Astrocyte of the cerebellum (primary cell): ENCODE results near the gene RNF144A.

Experiments used
- DNase-seq: peaks from one replicate; pipeline ENCODE4 v3.0.0-alpha.2; 2011; ENCODE audit warnings: low read depth
- H3K4me3 ChIP-seq: 2 replicates; pipeline ENCODE4 v1.5.1; 2011; ENCODE audit warnings: mild to moderate bottlenecking, low read depth, low read length, moderate library complexity
- in situ Hi-C: cut with HindIII; loops from 2 replicates; pipeline ENCODE4 v1.10.0; 2017; ENCODE audit warnings: low sequenced_read_pairs
- TF ChIP-seq, protein P1 (sequence below): IDR thresholded peaks from 2 replicates; pipeline ENCODE4 v1.5.1; 2012; ENCODE audit warnings: low read length, low read depth, moderate library complexity, mild to moderate bottlenecking; ENCODE audit errors: missing control alignments

Gene RNF144A

GRCh38 chr2:6966446-6966940, 49.3 kb downstream of the RNF144A start:
- TF ChIP-seq, protein P1, sequence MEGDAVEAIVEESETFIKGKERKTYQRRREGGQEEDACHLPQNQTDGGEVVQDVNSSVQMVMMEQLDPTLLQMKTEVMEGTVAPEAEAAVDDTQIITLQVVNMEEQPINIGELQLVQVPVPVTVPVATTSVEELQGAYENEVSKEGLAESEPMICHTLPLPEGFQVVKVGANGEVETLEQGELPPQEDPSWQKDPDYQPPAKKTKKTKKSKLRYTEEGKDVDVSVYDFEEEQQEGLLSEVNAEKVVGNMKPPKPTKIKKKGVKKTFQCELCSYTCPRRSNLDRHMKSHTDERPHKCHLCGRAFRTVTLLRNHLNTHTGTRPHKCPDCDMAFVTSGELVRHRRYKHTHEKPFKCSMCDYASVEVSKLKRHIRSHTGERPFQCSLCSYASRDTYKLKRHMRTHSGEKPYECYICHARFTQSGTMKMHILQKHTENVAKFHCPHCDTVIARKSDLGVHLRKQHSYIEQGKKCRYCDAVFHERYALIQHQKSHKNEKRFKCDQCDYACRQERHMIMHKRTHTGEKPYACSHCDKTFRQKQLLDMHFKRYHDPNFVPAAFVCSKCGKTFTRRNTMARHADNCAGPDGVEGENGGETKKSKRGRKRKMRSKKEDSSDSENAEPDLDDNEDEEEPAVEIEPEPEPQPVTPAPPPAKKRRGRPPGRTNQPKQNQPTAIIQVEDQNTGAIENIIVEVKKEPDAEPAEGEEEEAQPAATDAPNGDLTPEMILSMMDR, result no peak
- no peak for DNase-seq
- H3K4me3 ChIP-seq, result no peak overlapping the region
- in situ Hi-C loops, result no loop called here

DNA sequence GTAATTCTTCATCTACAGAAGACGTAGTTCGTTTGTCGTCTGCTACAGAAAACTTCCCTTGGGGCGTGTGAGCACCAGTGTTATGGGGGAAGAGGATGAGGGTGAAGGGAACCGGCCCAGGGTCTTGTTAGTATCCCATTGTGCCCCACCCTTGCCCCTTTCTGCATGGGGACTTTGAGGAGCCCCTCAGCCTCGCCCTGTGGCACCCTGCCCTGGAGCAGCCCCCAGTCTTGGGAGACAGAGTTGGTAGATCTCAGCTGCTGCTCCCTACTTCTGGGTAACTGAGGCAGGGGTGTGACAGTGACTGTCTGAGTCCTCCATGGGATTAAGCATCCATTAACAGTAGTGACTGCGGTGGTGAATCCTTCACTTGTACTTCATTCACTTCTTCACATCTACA, 50.1 kb downstream of the RNF144A start:
- in situ Hi-C loops, result no loop called here
- no peak overlapping the region for H3K4me3 ChIP-seq
- TF ChIP-seq, protein P1, result no peak
- no peak for DNase-seq

DNA sequence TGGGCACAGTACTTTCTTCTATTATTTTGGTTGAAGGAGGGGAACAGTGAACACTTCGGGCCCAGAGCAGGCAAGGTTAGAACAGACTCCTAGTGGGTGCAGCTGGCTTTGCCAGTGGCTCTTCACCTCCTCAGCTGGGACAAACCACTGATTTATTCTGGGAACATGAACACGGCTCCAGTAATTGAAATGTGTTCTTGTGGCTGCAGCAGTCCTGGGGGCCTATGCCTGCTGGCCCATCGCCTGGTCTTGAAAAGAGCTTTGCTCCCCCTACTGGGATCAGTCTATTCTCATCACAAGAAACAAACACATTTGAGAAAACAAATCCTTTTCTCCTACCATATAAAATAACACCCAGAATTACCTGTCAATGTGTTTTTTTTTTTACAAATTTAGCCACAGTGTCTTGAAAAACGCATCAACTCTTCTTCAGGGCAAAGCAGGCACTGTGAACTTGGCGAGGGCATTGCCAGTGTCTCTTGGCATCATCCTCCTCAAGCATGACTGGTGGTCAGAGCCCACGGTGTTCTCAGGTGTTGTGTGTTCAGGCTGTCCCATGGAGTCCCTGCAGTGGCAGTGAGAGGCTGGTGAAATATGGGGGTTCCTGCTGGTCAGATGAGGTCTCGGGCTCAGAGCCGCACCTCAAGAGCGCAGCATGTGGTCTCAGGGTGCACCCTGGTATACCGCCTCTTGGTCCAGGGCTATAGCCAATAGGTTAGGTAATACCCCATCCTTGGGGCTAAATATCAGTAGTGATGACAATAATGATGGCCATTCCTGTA, 51.3 kb downstream of the RNF144A start:
- no peak overlapping the region for H3K4me3 ChIP-seq
- DNase-seq, result peak; percentile 87
- TF ChIP-seq, protein P1, result peak; percentile 60
- in situ Hi-C loops, result no loop called here

GRCh38 chr2:6970551-6970950, 53.3 kb downstream of the RNF144A start:
- DNase-seq, result no peak
- TF ChIP-seq, protein P1, result no peak
- no peak overlapping the region for H3K4me3 ChIP-seq
- in situ Hi-C loops, result no loop called here

DNA sequence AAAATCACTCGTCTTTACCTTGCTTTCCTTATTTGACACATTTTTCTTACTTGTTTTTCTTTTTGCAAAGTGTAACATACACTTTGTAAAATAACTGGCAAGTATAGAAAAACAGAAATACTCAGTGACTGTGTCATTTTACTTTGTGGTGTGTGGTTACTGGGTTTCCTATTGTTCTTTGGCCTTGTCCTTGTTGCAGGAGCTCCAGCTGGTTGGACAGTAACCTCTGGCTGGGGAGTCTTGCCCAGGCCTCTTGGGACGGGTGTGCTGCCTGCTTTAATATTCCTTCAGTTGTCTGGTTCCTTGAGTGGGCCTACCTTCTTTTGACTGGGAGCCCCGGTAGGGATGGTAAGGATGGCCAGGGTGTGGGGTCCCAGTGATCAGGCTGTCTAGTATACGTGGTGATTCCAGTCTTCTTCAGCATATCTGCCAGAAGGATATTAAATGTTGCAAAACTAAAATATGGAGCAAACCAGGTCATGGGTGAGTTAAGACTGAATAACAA, 53.8 kb downstream of the RNF144A start:
- TF ChIP-seq, protein P1, result no peak
- in situ Hi-C loops, result no loop called here
- no peak for DNase-seq
- no peak overlapping the region for H3K4me3 ChIP-seq

GRCh38 chr2:6971502-6971901, 54.3 kb downstream of the RNF144A start:
- no peak overlapping the region for H3K4me3 ChIP-seq
- TF ChIP-seq, protein P1, result no peak
- in situ Hi-C loops, result no loop called here
- no peak for DNase-seq
